ENCODE measurements around the gene THSD4.

GRCh38 chr15:71182522-71182921, 67.3 kb downstream of the THSD4 start:
- TF ChIP-seq, protein P1, sequence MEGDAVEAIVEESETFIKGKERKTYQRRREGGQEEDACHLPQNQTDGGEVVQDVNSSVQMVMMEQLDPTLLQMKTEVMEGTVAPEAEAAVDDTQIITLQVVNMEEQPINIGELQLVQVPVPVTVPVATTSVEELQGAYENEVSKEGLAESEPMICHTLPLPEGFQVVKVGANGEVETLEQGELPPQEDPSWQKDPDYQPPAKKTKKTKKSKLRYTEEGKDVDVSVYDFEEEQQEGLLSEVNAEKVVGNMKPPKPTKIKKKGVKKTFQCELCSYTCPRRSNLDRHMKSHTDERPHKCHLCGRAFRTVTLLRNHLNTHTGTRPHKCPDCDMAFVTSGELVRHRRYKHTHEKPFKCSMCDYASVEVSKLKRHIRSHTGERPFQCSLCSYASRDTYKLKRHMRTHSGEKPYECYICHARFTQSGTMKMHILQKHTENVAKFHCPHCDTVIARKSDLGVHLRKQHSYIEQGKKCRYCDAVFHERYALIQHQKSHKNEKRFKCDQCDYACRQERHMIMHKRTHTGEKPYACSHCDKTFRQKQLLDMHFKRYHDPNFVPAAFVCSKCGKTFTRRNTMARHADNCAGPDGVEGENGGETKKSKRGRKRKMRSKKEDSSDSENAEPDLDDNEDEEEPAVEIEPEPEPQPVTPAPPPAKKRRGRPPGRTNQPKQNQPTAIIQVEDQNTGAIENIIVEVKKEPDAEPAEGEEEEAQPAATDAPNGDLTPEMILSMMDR (conservative IDR thresholded peaks at IDR 0.05) = no peak
- TF ChIP-seq ZFX (IDR thresholded peaks at IDR 0.05) = no peak

Data from C4-2B (cell line).